HepG2 (cell line): ENCODE results near the gene SPATA25. TPM values are rescaled to one million over a fixed set of nuclear protein-coding genes. Genes with fewer than 3 reads are reported as not detected.

ENCODE experiments used
- ATF1 ChIP-seq: IDR thresholded peaks from 2 replicates; pipeline ENCODE4 v1.6.1; 2016; ENCODE audit warnings: mild to moderate bottlenecking, control low read depth
- FOXA3 ChIP-seq: IDR thresholded peaks from 2 replicates; pipeline ENCODE4 v1.6.1; 2016; ENCODE audit warnings: missing genetic modification reagents, missing compliant biosample characterization
- GABPB1 ChIP-seq: IDR thresholded peaks from 2 replicates; pipeline ENCODE4 v1.6.1; 2016; ENCODE audit warnings: mild to moderate bottlenecking, missing genetic modification reagents, moderate library complexity, missing compliant biosample characterization
- KAT8 ChIP-seq: IDR thresholded peaks from 2 replicates; pipeline ENCODE4 v1.6.1; 2016; ENCODE audit warnings: missing genetic modification reagents, missing compliant biosample characterization
- KDM4B ChIP-seq: sonication (generic); formaldehyde crosslinking; IDR thresholded peaks from 2 replicates; pipeline ENCODE4 v1.4.0; 2020; ENCODE audit warnings: missing genetic modification reagents
- NR2F6 ChIP-seq, 2 experiments: IDR thresholded peaks; 2 replicates each; pipeline ENCODE4 v1.6.1; 2016; ENCODE audit warnings: antibody characterized with exemption in 1 of 2, mild to moderate bottlenecking in 1 of 2
- RNF2 ChIP-seq: fragments of 450-650 bp; conservative IDR thresholded peaks from 2 replicates; pipeline ENCODE4 v1.6.1; 2016; ENCODE audit warnings: low read depth
- RXRB ChIP-seq: IDR thresholded peaks from 2 replicates; pipeline ENCODE4 v1.6.1; 2016; ENCODE audit warnings: borderline replicate concordance, missing genetic modification reagents, missing compliant biosample characterization
- SATB2 ChIP-seq: sonication (generic); formaldehyde crosslinking; IDR thresholded peaks from 2 replicates; pipeline ENCODE4 v1.5.0; 2020; ENCODE audit warnings: missing genetic modification reagents
- SOX13 ChIP-seq, 3 experiments: fragments of 450-650 bp in 1 of 3; sonication (generic) in 1 of 3; formaldehyde crosslinking in 1 of 3; IDR thresholded peaks in 2 of 3; conservative IDR thresholded peaks in 1 of 3; 2 replicates each; pipeline versions ENCODE4 v1.5.0 to v1.6.1; 2016 to 2020; ENCODE audit warnings: antibody characterized with exemption in 1 of 3, mild to moderate bottlenecking in 1 of 3, missing compliant biosample characterization in 1 of 3, missing genetic modification reagents in 1 of 3, moderate library complexity in 1 of 3
- STAG1 ChIP-seq: sonication (generic); formaldehyde crosslinking; IDR thresholded peaks from 2 replicates; pipeline ENCODE4 v1.4.0; 2020; ENCODE audit warnings: missing genetic modification reagents
- TAF15 ChIP-seq: fragments of 200-400 bp; formaldehyde crosslinking; IDR thresholded peaks from one replicate; pipeline ENCODE4 v1.6.1; 2018; ENCODE audit warnings: mild to moderate bottlenecking, low read depth, low read length; ENCODE audit not compliant: poor library complexity, severe bottlenecking
- TOPORS ChIP-seq: sonication (generic); formaldehyde crosslinking; IDR thresholded peaks from 2 replicates; pipeline ENCODE4 v1.8.0; 2023; ENCODE audit warnings: mild to moderate bottlenecking, missing genetic modification reagents
- TSC22D2 ChIP-seq: sonication (generic); formaldehyde crosslinking; IDR thresholded peaks from 2 replicates; pipeline ENCODE4 v1.5.1; 2020; ENCODE audit warnings: missing genetic modification reagents, mild to moderate bottlenecking, borderline replicate concordance
- ZNF225 ChIP-seq: sonication (generic); formaldehyde crosslinking; IDR thresholded peaks from 2 replicates; pipeline ENCODE4 v1.4.0; 2020; ENCODE audit warnings: mild to moderate bottlenecking, missing genetic modification reagents
- ZNF44 ChIP-seq: sonication (generic); formaldehyde crosslinking; IDR thresholded peaks from 2 replicates; pipeline ENCODE4 v1.5.1; 2020; ENCODE audit warnings: mild to moderate bottlenecking, missing genetic modification reagents
- ZNF549 ChIP-seq: sonication (generic); formaldehyde crosslinking; IDR thresholded peaks from 2 replicates; pipeline ENCODE4 v1.5.0; 2020; ENCODE audit warnings: missing genetic modification reagents
- ZNF556 ChIP-seq: sonication (generic); formaldehyde crosslinking; IDR thresholded peaks from 2 replicates; pipeline ENCODE4 v1.4.0; 2020; ENCODE audit warnings: mild to moderate bottlenecking, missing genetic modification reagents, borderline replicate concordance
- ZNF563 ChIP-seq: sonication (generic); formaldehyde crosslinking; IDR thresholded peaks from 2 replicates; pipeline ENCODE4 v1.8.0; 2022; ENCODE audit warnings: mild to moderate bottlenecking, moderate library complexity, missing genetic modification reagents
- ZNF598 ChIP-seq: sonication (generic); formaldehyde crosslinking; IDR thresholded peaks from 2 replicates; pipeline ENCODE4 v1.5.1; 2020; ENCODE audit warnings: mild to moderate bottlenecking, missing genetic modification reagents, borderline replicate concordance
- ZNF772 ChIP-seq: sonication (generic); formaldehyde crosslinking; IDR thresholded peaks from 2 replicates; pipeline ENCODE4 v1.5.0; 2020; ENCODE audit warnings: mild to moderate bottlenecking, missing genetic modification reagents
- ZSCAN29 ChIP-seq: sonication (generic); formaldehyde crosslinking; conservative IDR thresholded peaks from 2 replicates; pipeline ENCODE4 v1.4.0; 2020; ENCODE audit warnings: mild to moderate bottlenecking, missing genetic modification reagents
- polyA plus RNA-seq, 8 experiments: library from polyadenylated mRNA; depleted of rRNA in 3 of 8; stranded (reverse) in 7 of 8; unstranded in 1 of 8; fragments of >200 nt; fragmentation: Illumina TruSeq in 4 of 8; extraction: Trizol in 4 of 8; gene quantifications; 2 replicates each; pipeline versions ENCODE4 v1.2.1 to v1.2.3, GENCODE V29; 2011 to 2016; ENCODE audit warnings: low read depth in 4 of 8, missing spikeins in 1 of 8, mixed read lengths in 1 of 8; ENCODE audit not compliant: insufficient read depth in 1 of 8
- total RNA-seq, 5 experiments: library from RNA; depleted of rRNA; stranded (reverse); fragments of >200 nt; fragmentation: Illumina TruSeq; extraction: Trizol; gene quantifications; 2 replicates each; pipeline ENCODE4 v1.2.3, GENCODE V29; 2016; ENCODE audit warnings: low read depth in 1 of 5
- TF ChIP-seq, protein P1 (sequence below): sonication (generic); formaldehyde crosslinking; IDR thresholded peaks from 2 replicates; pipeline ENCODE4 v1.9.0; 2022; ENCODE audit warnings: low read depth, missing genetic modification reagents
- TF ChIP-seq, protein P2 (sequence below): sonication (generic); formaldehyde crosslinking; IDR thresholded peaks from 2 replicates; pipeline ENCODE4 v1.5.0; 2020; ENCODE audit warnings: missing genetic modification reagents
- TF ChIP-seq, protein P3 (sequence below): sonication (generic); formaldehyde crosslinking; IDR thresholded peaks from 2 replicates; pipeline ENCODE4 v1.8.1; 2023; ENCODE audit warnings: mild to moderate bottlenecking, moderate library complexity, missing genetic modification reagents
- TF ChIP-seq, protein P4 (sequence below), 2 experiments: fragments of 450-650 bp in 1 of 2; sonication (generic) in 1 of 2; formaldehyde crosslinking; IDR thresholded peaks; 2 replicates each; pipeline versions ENCODE4 v1.5.0 to v1.8.0; 2020 to 2022; ENCODE audit warnings: mild to moderate bottlenecking in 1 of 2, missing genetic modification reagents in 1 of 2

Gene SPATA25
- total and polyA plus RNA-seq, 2 of the 13 experiments (the other 11 are each of a cell fraction or from before 2014, with no cell fraction given): 4.8 to 7.6 TPM

DNA sequence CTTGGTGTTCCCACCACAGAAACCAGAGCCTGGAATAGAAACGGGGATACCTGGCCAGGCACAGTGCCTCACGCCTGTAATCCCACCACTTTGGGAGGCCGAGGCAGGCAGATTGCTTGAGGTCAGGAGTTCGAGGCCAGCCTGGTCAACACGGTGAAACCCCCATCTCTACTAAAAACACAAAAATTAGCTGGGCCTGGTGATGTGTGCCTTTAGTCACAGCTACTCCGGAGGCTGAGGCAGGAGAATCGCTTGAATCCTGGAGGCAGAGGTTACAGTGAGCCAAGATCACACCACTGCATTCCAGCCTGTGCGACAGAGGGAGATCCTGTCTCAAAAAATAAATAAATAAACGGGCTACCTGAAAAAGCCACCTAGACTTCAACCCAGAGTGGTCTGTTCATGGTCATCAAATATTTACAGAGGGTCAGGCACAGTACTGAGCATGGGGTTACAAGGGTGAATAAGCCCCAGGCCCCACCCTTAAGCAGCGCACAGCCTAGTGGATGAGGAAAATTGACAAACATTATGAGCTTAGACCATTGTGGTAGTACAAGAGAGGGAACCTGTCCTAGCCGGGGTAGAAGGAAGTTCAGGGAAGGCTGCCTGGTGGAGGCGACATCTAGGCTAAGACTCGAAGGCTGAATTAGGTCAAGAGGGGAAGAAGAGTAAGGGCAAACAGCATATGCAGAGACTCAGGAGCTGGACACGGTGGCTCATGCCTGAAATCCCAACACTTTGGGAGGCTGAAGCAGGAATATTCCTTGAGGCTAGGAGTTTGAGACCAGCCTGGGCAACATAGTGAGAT, 39.9 kb upstream of the SPATA25 start (continued):
- TF ChIP-seq SOX13 (IDR thresholded peaks at IDR 0.05) (peak; percentile 64; the same call in 1 of the 2 replicates), SOX13 (CRISPR knock-in tag; conservative IDR thresholded peaks at IDR 0.05 in 1 of 2, IDR thresholded peaks at IDR 0.05 in 1 of 2) (peak in 1 of 2 experiments; percentile 92; a peak in 2 of 4 replicates), ZNF556 (CRISPR knock-in tag) (no peak; the same call in 1 of the 2 replicates), TAF15 (no peak), NR2F6 (IDR thresholded peaks at IDR 0.05) (peak; percentile 91), NR2F6 (CRISPR knock-in tag; IDR thresholded peaks at IDR 0.05) (peak; percentile 93), STAG1 (CRISPR knock-in tag) (peak; percentile 52), ZNF772 (CRISPR knock-in tag) (peak; percentile 92), TOPORS (no peak), RNF2 (no peak), ZNF563 (CRISPR knock-in tag) (peak; percentile 84; the same call in 1 of the 2 replicates), ZNF598 (CRISPR knock-in tag) (peak; percentile 84), SATB2 (no peak), ATF1 (peak; percentile 77), ZNF549 (CRISPR knock-in tag) (no peak), KDM4B (CRISPR knock-in tag) (peak; percentile 75; the same call in 1 of the 2 replicates), ZNF44 (peak; percentile 73), KAT8 (peak; percentile 88), ZSCAN29 (CRISPR knock-in tag) (peak; percentile 85), TSC22D2 (CRISPR knock-in tag) (peak; percentile 93), RXRB (peak; percentile 99), FOXA3 (CRISPR knock-in tag) (peak; percentile 96), ZNF225 (CRISPR knock-in tag) (peak; percentile 80; the same call in 1 of the 2 replicates), GABPB1 (CRISPR knock-in tag) (peak; percentile 31)
- TF ChIP-seq, protein P1, sequence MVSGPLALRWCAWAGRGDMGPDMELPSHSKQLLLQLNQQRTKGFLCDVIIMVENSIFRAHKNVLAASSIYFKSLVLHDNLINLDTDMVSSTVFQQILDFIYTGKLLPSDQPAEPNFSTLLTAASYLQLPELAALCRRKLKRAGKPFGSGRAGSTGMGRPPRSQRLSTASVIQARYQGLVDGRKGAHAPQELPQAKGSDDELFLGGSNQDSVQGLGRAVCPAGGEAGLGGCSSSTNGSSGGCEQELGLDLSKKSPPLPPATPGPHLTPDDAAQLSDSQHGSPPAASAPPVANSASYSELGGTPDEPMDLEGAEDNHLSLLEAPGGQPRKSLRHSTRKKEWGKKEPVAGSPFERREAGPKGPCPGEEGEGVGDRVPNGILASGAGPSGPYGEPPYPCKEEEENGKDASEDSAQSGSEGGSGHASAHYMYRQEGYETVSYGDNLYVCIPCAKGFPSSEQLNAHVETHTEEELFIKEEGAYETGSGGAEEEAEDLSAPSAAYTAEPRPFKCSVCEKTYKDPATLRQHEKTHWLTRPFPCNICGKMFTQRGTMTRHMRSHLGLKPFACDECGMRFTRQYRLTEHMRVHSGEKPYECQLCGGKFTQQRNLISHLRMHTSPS (CRISPR knock-in tag): peak; percentile 52; the same call in 1 of the 2 replicates
- TF ChIP-seq, protein P2, sequence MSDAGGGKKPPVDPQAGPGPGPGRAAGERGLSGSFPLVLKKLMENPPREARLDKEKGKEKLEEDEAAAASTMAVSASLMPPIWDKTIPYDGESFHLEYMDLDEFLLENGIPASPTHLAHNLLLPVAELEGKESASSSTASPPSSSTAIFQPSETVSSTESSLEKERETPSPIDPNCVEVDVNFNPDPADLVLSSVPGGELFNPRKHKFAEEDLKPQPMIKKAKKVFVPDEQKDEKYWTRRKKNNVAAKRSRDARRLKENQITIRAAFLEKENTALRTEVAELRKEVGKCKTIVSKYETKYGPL: no peak
- TF ChIP-seq, protein P3, sequence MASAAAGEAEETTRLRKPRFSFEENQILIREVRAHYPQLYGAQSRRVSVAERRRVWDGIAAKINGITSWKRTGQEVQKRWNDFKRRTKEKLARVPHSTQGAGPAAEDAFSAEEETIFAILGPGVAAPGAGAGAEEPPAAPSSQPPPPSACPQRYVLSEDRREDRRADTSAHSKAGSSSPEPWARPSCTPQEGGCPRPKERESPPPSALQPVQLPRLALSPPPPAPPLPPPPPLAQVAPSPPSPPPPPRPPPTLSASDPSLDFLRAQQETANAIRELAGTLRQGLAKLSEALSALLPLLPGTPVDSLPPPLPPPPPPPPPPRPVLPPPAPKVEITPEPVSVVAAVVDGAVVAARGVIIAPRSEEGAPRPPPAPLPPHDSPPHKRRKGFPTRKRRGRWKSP (CRISPR knock-in tag): peak; percentile 88
- TF ChIP-seq, protein P4, sequence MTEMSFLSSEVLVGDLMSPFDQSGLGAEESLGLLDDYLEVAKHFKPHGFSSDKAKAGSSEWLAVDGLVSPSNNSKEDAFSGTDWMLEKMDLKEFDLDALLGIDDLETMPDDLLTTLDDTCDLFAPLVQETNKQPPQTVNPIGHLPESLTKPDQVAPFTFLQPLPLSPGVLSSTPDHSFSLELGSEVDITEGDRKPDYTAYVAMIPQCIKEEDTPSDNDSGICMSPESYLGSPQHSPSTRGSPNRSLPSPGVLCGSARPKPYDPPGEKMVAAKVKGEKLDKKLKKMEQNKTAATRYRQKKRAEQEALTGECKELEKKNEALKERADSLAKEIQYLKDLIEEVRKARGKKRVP (CRISPR knock-in tag; IDR thresholded peaks at IDR 0.05): peak in 1 of 2 experiments; percentile 57; a peak in 1 of 4 replicates
